ENCODE measurements around the gene CA14. TPM values are rescaled to one million over a fixed set of nuclear protein-coding genes. Genes with fewer than 3 reads are reported as not detected.
A peak's percentile ranks its signal among the peaks of the same experiment; 100 is the strongest.

Gene CA14
- 2.3 TPM for total RNA-seq

DNA sequence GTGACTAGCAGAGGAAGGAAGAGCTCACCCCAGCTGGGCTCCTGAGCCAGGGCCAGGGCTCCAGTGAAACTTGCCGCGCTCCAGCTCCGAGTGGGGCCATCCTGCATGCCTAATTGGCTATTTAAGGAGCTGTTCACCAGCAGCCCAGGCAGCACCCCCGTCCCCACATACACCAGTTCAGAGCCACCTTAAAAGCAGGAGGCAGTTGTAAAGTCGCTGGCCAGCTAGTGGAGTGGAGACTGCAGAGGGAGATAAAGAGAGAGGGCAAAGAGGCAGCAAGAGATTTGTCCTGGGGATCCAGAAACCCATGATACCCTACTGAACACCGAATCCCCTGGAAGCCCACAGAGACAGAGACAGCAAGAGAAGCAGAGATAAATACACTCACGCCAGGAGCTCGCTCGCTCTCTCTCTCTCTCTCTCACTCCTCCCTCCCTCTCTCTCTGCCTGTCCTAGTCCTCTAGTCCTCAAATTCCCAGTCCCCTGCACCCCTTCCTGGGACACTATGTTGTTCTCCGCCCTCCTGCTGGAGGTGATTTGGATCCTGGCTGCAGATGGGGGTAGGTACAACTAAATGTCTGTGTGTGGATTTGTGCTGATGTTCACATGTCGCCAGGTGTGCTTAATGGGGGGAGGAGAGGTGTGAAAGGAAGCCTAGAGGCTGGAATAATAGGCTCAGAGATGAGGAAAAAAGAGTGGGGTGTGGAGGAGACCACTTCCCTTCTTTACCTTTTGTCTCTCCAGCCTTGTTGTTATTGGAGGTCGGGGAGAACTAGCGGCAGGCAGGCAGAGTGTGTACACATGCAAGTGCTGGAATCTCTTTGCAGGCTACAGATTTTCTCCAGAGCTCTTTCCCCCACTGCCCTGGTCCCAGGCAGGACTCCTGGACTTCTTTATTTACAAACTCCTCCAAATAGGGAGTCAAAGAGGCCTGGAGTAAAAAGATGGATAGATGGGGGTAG, at the start of gene CA14:
Gene CA14 (plus strand): TSS at position 151 of the 962 bp plus-strand sequence. CDS start 355 bp downstream, at position 506.

DNA sequence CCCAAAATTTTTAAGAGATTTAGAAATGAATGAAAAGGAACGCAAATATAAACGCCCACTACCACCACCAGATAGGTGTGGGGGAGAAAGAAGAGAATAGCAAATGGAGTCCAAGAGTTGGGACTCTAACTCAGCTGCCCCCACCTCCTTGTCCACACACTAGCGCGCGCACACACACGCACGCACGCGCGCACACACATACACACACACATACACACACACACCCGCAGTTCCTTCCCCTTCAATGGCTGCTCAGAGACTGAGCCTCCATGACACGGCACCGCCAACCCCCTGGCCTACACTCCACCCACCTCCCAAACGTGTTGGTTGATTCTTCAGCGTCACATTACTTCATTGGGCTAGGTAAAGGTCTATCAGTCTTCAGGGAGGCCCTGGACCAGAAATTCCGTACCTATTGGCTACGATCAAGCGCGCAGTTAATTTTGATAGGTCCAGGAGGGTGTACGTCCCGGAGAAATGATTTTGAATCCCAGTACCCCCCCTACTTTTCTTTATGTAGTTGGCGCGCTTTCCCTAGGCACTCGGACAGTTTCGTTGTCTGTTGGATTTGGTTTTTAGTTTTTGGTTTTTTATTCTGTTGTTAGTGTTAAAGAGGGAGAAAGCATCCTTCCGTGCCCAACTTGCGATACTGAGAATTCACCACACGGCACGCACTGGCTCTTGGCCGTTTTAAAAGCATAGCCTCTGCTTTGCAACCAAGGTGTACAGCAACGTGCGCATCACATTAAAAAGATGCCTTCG, 21.5 kb upstream of the CA14 start, which contains the start of gene ANP32E:
Gene ANP32E (minus strand): TSS at position 261 of the 762 bp plus-strand sequence. CDS start 326 bp downstream, outside the sequence.

DNA sequence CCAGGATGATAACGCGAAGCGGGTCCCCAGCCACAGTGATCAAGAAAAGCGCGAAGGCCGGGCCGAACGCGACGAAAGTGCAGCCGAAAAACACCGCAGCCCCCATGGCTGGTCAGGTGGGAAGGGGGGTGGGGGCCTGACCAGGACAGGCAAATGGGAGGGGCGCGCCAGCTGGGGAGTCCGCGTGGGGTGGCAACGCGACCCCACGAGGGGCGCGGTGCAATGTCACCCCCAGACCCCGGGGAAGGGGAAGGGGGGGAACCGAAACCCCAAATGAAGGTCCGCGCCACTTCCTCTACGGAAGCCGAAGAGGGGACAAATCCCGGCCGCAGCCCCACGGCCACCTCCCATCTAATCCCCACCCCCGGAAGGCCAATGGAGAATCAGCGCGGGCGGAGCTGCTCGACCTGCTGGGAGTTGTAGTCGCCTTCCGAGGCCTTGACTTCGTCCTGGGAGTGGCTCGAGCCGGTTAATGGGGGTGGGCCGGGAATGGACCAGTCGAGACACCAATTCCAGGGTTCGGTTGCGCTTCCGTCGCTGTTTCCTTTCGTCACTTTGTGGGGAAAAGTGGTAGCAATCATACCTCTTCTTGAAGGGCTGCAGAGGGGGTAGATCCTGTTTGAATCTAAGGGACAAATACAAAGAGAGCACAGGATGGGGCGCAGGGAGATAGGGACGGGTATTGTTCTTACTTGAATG, 11.3 kb downstream of the CA14 start, which contains the start of gene APH1A:
Gene APH1A (minus strand): TSS at position 312 of the 699 bp plus-strand sequence. CDS start 206 bp downstream, at position 106.

DNA sequence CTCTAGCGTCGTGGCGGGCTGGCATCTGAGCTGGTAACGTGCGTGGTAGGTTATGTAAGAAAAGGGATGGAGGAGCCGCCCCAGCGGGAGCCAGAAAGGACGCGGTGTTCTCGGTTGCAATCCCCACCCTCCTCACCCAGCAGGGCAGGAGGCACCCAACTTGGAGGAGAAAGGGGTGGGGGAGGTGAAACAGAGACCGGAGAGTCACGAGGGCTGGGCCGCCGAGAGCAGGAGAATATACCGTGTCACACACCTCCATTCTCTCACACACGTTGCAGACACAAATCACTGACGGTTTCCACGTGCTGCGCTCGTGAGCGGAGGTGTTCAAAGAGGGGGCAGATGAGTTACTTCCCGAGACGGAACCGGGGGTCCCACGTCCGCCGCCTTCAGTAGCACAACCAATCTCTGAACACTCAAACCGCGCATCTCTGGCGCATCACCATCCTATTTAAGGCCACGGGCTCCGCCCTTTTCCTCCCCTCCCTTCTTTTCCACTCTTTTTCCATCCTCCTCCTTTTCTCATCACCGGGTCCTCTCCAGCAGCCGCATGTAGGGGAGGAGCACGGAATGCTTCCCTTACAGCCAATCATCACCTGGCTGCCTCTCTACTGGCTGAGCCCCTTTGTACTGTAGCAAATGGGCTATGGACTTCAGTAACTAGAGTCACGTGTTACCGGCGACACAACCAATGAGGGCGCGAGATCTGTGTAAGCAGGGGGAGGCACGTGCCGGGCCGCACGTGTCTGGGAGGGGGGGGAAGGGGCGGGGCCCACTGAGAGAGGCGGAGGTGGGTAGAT, 24.4 kb downstream of the CA14 start, which contains the start of gene CIART:
Gene CIART (plus strand): TSS at position 797 of the 800 bp plus-strand sequence. CDS start 714 bp downstream, outside the sequence.

DNA sequence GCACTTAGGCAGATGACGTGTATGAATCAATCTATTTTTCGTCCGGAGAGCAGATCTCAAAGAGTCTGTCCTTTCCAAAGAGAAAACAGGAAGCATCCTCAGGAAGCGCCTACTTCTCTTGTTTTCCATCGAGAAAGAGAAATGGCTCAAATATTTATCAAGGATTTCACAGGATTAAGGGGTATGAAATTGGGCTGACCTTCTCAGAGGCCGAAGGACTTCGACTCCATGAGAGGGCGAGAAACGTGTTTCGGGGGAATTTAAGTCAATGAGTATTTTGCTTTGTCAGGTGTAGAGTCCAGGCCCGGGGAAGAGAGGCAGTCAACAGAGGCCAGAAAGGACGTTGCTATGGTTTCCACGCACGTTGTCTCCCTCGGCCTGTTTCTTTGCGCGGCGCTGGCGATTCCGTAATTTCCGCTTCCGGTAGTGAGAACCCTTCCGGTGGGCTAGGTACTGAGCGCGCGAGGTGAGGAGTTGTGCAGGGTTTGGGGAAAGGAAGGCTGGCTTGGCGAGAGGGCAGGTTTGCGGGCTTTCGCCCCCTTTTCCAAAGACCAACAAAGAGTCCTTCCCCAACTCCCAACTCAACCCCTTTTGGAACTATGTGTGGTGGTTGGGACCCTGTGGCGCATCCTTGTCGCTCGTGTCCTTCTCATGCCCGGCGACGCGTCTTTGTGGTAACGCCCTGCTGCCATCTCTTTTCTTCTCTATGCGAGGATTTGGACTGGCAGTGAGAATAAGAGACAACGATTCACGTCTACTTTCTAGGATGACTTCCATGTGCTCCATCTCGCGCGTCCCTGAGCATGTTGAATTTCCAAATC, 36.1 kb downstream of the CA14 start, which contains the start of gene MRPS21:
Gene MRPS21 (plus strand): TSS at position 429 of the 821 bp plus-strand sequence. CDS start 506 bp downstream, outside the sequence.

Small RNA genes within 50 kb of the gene (small RNA-seq; reads per million reads assigned to genes)
- gene RN7SL480P (ENCODE audit: low replicate concordance): not detected
- gene RNU2-17P (ENCODE audit: low replicate concordance): 0.39 reads per million, percentile 50 among the genes with 10 or more reads in this experiment

Other genes with a start within 250 kb of the CA14 start
- 21.4 TPM for gene OTUD7B, start 247.0 kb upstream of the CA14 start, total RNA-seq
- gene VPS45, start 190.0 kb upstream of the CA14 start, total RNA-seq: 46.2 TPM
- 44.3 TPM for gene PLEKHO1, start 107.9 kb upstream of the CA14 start, total RNA-seq
- gene ANP32E, start 21.7 kb upstream of the CA14 start, total RNA-seq: 34.7 TPM
- 83.3 TPM for gene APH1A, start 11.2 kb downstream of the CA14 start, total RNA-seq
- 23.9 TPM for gene C1orf54, start 15.0 kb downstream of the CA14 start, total RNA-seq
- gene CIART, start 24.8 kb downstream of the CA14 start, total RNA-seq: 3.2 TPM
- gene MRPS21, start 36.1 kb downstream of the CA14 start, total RNA-seq: 40.4 TPM
- 48.1 TPM for gene PRPF3, start 63.8 kb downstream of the CA14 start, total RNA-seq
- gene RPRD2, start 106.4 kb downstream of the CA14 start, total RNA-seq: 21.1 TPM
- 25.6 TPM for gene TARS2, start 229.6 kb downstream of the CA14 start, total RNA-seq